ENCODE results near the gene DRC7.

DNA sequence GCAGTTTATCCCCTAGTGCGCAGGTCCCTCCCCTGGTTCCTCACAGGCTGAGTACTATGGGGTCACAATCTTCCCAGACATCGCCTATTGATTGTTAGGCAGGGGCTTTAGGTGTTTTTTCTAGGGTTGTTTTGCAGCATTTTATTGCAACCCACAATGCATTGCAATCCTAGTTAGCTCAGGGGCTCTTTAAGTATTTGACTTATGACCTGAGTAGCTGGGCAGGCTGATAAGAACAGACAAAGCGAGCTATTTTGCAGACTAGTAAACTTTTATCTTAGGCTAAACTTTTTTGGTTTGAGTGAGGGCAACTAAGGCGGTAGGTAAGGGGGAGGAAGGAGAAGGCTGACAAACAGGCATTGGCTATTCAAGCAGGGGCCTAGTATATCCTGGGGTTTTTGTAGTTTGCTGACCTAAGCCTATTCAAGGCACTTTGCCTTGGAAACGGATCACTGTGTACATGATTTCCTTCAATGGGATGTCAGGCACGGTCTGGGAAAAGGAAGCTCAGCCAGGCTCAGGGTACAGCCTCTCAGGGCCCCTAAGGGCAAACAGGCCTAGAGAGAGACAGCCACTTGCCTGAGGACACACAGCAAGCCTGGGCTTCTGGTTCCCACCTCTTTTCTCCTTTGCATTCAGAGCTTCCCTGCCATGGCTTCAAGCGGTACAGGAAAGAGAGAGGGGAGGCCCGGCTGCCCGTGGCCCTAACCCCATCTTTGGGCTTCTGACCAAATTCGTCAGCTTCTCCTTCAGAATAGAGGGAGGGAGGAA lies 6.4 kb downstream of the DRC7 start:
- TF ChIP-seq BCLAF1 (IDR thresholded peaks at IDR 0.05) (no peak), POLR2AphosphoS5 (IDR thresholded peaks at IDR 0.05; ENCODE audit: low read length) (no peak), JUND (IDR thresholded peaks at IDR 0.05; ENCODE audit: low read depth, low read length) (no peak), ZNF24 (IDR thresholded peaks at IDR 0.05) (no peak), TARDBP (IDR thresholded peaks at IDR 0.05; ENCODE audit: borderline replicate concordance) (no peak)
- TF ChIP-seq, protein P1, sequence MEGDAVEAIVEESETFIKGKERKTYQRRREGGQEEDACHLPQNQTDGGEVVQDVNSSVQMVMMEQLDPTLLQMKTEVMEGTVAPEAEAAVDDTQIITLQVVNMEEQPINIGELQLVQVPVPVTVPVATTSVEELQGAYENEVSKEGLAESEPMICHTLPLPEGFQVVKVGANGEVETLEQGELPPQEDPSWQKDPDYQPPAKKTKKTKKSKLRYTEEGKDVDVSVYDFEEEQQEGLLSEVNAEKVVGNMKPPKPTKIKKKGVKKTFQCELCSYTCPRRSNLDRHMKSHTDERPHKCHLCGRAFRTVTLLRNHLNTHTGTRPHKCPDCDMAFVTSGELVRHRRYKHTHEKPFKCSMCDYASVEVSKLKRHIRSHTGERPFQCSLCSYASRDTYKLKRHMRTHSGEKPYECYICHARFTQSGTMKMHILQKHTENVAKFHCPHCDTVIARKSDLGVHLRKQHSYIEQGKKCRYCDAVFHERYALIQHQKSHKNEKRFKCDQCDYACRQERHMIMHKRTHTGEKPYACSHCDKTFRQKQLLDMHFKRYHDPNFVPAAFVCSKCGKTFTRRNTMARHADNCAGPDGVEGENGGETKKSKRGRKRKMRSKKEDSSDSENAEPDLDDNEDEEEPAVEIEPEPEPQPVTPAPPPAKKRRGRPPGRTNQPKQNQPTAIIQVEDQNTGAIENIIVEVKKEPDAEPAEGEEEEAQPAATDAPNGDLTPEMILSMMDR (IDR thresholded peaks at IDR 0.05 in 2 of 3, conservative IDR thresholded peaks at IDR 0.05 in 1 of 3; ENCODE audit: control insufficient read depth in 2 of 3, extremely low read depth in 1 of 3, insufficient read depth in 1 of 3, low read depth in 3 of 3, low read length in 3 of 3), result no peak
